H1 (cell line): ENCODE data around the gene KRT80. TPM values are rescaled to one million over a fixed set of nuclear protein-coding genes. Genes with fewer than 3 reads are reported as not detected.

Experiments used
- CTCF ChIA-PET: fragments of 300-600 bp; sonication (Branson Sonifier 250); formaldehyde crosslinking; loops from one replicate; lab custom pipeline; 2021; ENCODE audit not compliant: partially characterized antibody; lab: Charles Lee
- POLR2A ChIA-PET: fragments of 300-600 bp; sonication (Branson Sonifier 250); formaldehyde crosslinking; loops from one replicate; lab custom pipeline; 2021; ENCODE audit warnings: inconsistent platforms; ENCODE audit not compliant: partially characterized antibody; lab: Charles Lee
- DNase-seq, 2 experiments: peaks; one replicate each; pipeline versions ENCODE4 v3.0.0 to v3.0.0-alpha.2; 2010 to 2022; ENCODE audit warnings: low spot score in 2 of 2, low read depth in 1 of 2, mixed read lengths in 1 of 2
- FAIRE-seq: peaks from 2 replicates; lab custom pipeline; 2011; peaks lifted over from hg19 to GRCh38; lab: Jason Lieb, UNC
- H2AFZ ChIP-seq: 2 replicates; pipeline ENCODE4 v1.8.1; 2012; ENCODE audit warnings: low read length, inconsistent platforms
- H2AK5ac ChIP-seq: 2 replicates; pipeline ENCODE4 v1.6.1; 2013; ENCODE audit warnings: low read depth, low read length
- H2BK120ac ChIP-seq: replicated peaks from 2 replicates; pipeline ENCODE3; 2013; ENCODE audit warnings: low read depth, low read length, inconsistent platforms
- H2BK12ac ChIP-seq: 2 replicates; pipeline ENCODE4 v1.6.1; 2013; ENCODE audit warnings: low read depth, low read length
- H2BK15ac ChIP-seq: 2 replicates; pipeline ENCODE4 v1.6.1; 2013; ENCODE audit warnings: low read length
- H2BK20ac ChIP-seq: 2 replicates; pipeline ENCODE4 v1.6.1; 2013; ENCODE audit warnings: low read length
- H2BK5ac ChIP-seq: 2 replicates; pipeline ENCODE4 v1.6.1; 2013; ENCODE audit warnings: low read depth, low read length
- H3K14ac ChIP-seq: 2 replicates; pipeline ENCODE4 v1.6.1; 2013; ENCODE audit warnings: inconsistent platforms; ENCODE audit not compliant: insufficient read length
- H3K18ac ChIP-seq: 2 replicates; pipeline ENCODE4 v1.6.1; 2013; ENCODE audit warnings: low read length; ENCODE audit errors: extremely low read depth
- H3K23ac ChIP-seq: 2 replicates; pipeline ENCODE4 v1.6.1; 2013; ENCODE audit warnings: inconsistent platforms; ENCODE audit not compliant: insufficient read length
- H3K23me2 ChIP-seq: 2 replicates; pipeline ENCODE4 v1.6.1; 2013; ENCODE audit warnings: low read depth, low read length
- H3K27ac ChIP-seq: 2 replicates; pipeline ENCODE4 v1.6.1; 2011; ENCODE audit warnings: low read depth, low read length, inconsistent platforms
- H3K27me3 ChIP-seq, 4 experiments: replicated peaks in 1 of 4; 1 replicate in 1 of 4; 2 replicates in 3 of 4; pipeline versions ENCODE4 v1.6.1 to v1.8.1; 2011 to 2013; ENCODE audit warnings: low read length in 3 of 4, mild to moderate bottlenecking in 3 of 4, inconsistent platforms in 2 of 4, mixed read lengths in 2 of 4, moderate library complexity in 1 of 4; ENCODE audit not compliant: control insufficient read depth in 3 of 4, insufficient read depth in 3 of 4; ENCODE audit errors: extremely low read depth in 1 of 4
- H3K36me3 ChIP-seq, 4 experiments: 2 replicates each; pipeline versions ENCODE4 v1.6.1 to v1.8.1; 2011 to 2013; ENCODE audit warnings: mild to moderate bottlenecking in 4 of 4, low read length in 3 of 4, moderate library complexity in 2 of 4, control low read depth in 1 of 4, inconsistent platforms in 1 of 4; ENCODE audit not compliant: insufficient read depth in 4 of 4, control insufficient read depth in 2 of 4
- H3K4ac ChIP-seq: replicated peaks from 2 replicates; pipeline ENCODE3; 2013; ENCODE audit warnings: low read length, low read depth, mixed read lengths, inconsistent platforms; ENCODE audit not compliant: insufficient read length
- H3K4me1 ChIP-seq, 4 experiments: replicated peaks in 1 of 4; 1 replicate in 1 of 4; 2 replicates in 3 of 4; pipeline versions ENCODE4 v1.6.1 to v1.8.1; 2011 to 2013; ENCODE audit warnings: low read length in 3 of 4, inconsistent platforms in 2 of 4, mixed read lengths in 1 of 4; ENCODE audit not compliant: insufficient read depth in 4 of 4, control insufficient read depth in 3 of 4
- H3K4me2 ChIP-seq, 2 experiments: 2 replicates each; pipeline versions ENCODE4 v1.6.1 to v1.8.1; 2011 to 2013; ENCODE audit warnings: low read depth in 2 of 2, low read length in 2 of 2, control low read depth in 1 of 2, inconsistent platforms in 1 of 2, mild to moderate bottlenecking in 1 of 2; ENCODE audit not compliant: insufficient read depth in 1 of 2
- H3K4me3 ChIP-seq, 4 experiments: fragments of 200-600, 300-600 bp in 1 of 4; sonication (generic), shearing (Covaris generic), sonication (Bioruptor Twin) in 1 of 4; 2 replicates each; pipeline versions ENCODE4 v1.5.1 to v1.8.1; 2011 to 2016; ENCODE audit warnings: low read length in 4 of 4, low read depth in 3 of 4, control low read depth in 2 of 4, inconsistent platforms in 2 of 4, mild to moderate bottlenecking in 2 of 4, mixed read lengths in 1 of 4, moderate library complexity in 1 of 4; ENCODE audit not compliant: insufficient read depth in 2 of 4; ENCODE audit errors: extremely low read depth in 1 of 4
- H3K56ac ChIP-seq: replicated peaks from 2 replicates; pipeline ENCODE3; 2013; ENCODE audit warnings: low read depth, mild to moderate bottlenecking, mixed read lengths, low read length, inconsistent platforms; ENCODE audit not compliant: insufficient read length
- H3K79me1 ChIP-seq: 2 replicates; pipeline ENCODE4 v1.6.1; 2013; ENCODE audit warnings: low read depth, low read length, control low read depth
- H3K79me2 ChIP-seq, 2 experiments: 2 replicates each; pipeline versions ENCODE4 v1.6.1 to v1.8.1; 2012 to 2013; ENCODE audit warnings: low read length in 2 of 2, mild to moderate bottlenecking in 2 of 2, inconsistent platforms in 1 of 2; ENCODE audit not compliant: insufficient read depth in 2 of 2, control insufficient read depth in 1 of 2
- H3K9ac ChIP-seq, 4 experiments: replicated peaks in 1 of 4; 1 replicate in 1 of 4; 2 replicates in 3 of 4; pipeline versions ENCODE4 v1.6.1 to v1.8.1; 2011 to 2013; ENCODE audit warnings: low read depth in 3 of 4, low read length in 3 of 4, control low read depth in 2 of 4, mild to moderate bottlenecking in 2 of 4, moderate library complexity in 2 of 4, inconsistent platforms in 1 of 4; ENCODE audit errors: extremely low read depth in 1 of 4
- H3K9me3 ChIP-seq, 2 experiments: 2 replicates each; pipeline versions ENCODE4 v1.6.1 to v1.8.1; 2012 to 2013; ENCODE audit warnings: mild to moderate bottlenecking in 2 of 2, moderate library complexity in 2 of 2, control low read depth in 1 of 2, inconsistent platforms in 1 of 2, low read depth in 1 of 2, low read length in 1 of 2, mixed read lengths in 1 of 2; ENCODE audit not compliant: insufficient read depth in 2 of 2
- H4K20me1 ChIP-seq, 2 experiments: replicated peaks in 1 of 2; 2 replicates each; pipeline versions ENCODE3 to v1.8.1; 2011 to 2013; ENCODE audit warnings: inconsistent platforms in 2 of 2, low read length in 2 of 2, mild to moderate bottlenecking in 1 of 2; ENCODE audit not compliant: insufficient read depth in 2 of 2, control insufficient read depth in 1 of 2
- H4K5ac ChIP-seq: 2 replicates; pipeline ENCODE4 v1.6.1; 2013; ENCODE audit warnings: low read length, low read depth, mixed read lengths, inconsistent platforms; ENCODE audit not compliant: insufficient read length
- H4K8ac ChIP-seq: 2 replicates; pipeline ENCODE4 v1.8.0; 2013; ENCODE audit warnings: mild to moderate bottlenecking, moderate library complexity, low read length, inconsistent platforms; ENCODE audit not compliant: insufficient read depth; ENCODE audit errors: extremely low read depth
- H4K91ac ChIP-seq: replicated peaks from 2 replicates; pipeline ENCODE3; 2013; ENCODE audit warnings: low read length, mixed read lengths, inconsistent platforms; ENCODE audit not compliant: insufficient read length
- BCL11A ChIP-seq, 2 experiments: IDR thresholded peaks; one replicate each; pipeline ENCODE4 v1.6.1; 2011; ENCODE audit warnings: low read depth in 2 of 2, low read length in 2 of 2, mild to moderate bottlenecking in 2 of 2
- RAD21 ChIP-seq, 2 experiments: IDR thresholded peaks in 1 of 2; conservative IDR thresholded peaks in 1 of 2; 2 replicates each; pipeline ENCODE4 v1.6.1; 2011; ENCODE audit warnings: low read depth in 2 of 2, low read length in 2 of 2, improper control_type of control experiment in 1 of 2, inconsistent platforms in 1 of 2, mild to moderate bottlenecking in 1 of 2, moderate library complexity in 1 of 2
- WGBS, 2 experiments: shearing (Covaris generic) in 1 of 2; methylation state at CpG; one replicate each; pipeline versions ENCODE4 v1.1.6 to v1.1.7; 2013 to 2015; ENCODE audit warnings: low lambda C conversion rate in 2 of 2, mixed read lengths in 2 of 2, inconsistent platforms in 1 of 2, low coverage in 1 of 2, missing lambda C conversion rate in 1 of 2; ENCODE audit not compliant: insufficient replicate concordance in 2 of 2, insufficient coverage in 1 of 2, insufficient read length in 1 of 2; ENCODE audit errors: extremely low coverage in 1 of 2, missing lambda C conversion rate in 1 of 2; 5-methylcytosine and 5-hydroxymethylcytosine counted together
- polyA plus RNA-seq, 7 experiments: library from polyadenylated mRNA; depleted of rRNA in 3 of 7; stranded (reverse) in 5 of 7; unstranded in 2 of 7; fragments of >200 nt in 5 of 7; fragments of 200-250 nt in 2 of 7; gene quantifications; 1 replicate in 5 of 7; 2 replicates in 1 of 7; 4 replicates in 1 of 7; pipeline versions ENCODE4 v1.2.1 to v1.2.3, GENCODE V29; 2011 to 2013; ENCODE audit warnings: missing spikeins in 2 of 7, mixed read lengths in 2 of 7
- total RNA-seq: library from RNA; stranded (reverse); fragmentation: NEBNext Ultra II Directional; extraction: Animal tissue kit (Norgen Biotek cat#: 25700); gene quantifications from 2 replicates; pipeline ENCODE4 v1.2.1, GENCODE V29; 2021

Gene KRT80
- total and polyA plus RNA-seq, 2 of the 8 experiments (the other 6 are each of a cell fraction or from before 2014, with no cell fraction given), result 0.05 TPM; not detected in 1

DNA sequence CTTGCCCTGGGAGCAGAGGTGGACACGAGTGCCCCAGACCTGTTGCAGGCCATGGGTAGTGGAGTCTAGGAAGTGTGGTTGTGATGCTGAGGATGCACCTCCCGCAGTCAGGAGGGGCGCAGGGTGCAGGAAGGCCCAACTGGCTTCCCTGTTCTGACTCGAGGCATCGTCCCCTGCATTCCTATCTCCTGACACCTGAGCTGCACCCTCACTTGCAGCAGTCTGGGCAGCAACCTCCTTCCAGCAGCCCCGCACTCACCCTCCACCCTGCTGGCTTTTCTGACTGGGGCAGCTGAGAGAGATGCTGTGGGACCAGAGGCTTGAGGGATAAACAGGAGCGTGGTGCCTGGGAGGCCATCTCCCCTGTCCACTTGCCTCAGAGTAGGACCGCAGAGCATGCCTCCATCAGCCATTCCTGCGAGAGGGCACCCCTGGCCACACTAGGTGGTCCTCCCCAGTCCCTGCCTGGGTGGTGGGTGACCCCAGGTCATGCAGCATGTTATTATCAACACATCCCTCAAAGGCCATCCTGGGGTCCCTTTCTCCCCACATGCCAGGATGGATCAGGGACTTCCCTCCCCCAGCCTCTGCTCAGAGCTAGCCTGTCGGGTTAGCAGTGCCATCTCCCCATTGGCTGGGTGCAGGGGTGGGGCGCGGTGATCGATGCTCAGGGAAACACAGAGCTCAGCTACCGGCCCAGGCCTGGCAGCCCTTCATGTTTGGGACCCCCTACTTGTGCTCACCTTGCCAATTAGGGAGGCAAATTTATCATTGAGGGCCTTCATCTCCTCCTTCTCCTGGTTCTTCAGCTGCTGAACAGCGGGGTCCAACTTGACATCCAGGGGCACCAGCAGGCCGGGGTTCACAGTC, 719 bp downstream of the KRT80 start:
- H2AFZ ChIP-seq, result no peak overlapping the region
- ChIA-PET POLR2A (interaction anchor here (1.2 to 2.0 kb wide), 3 partner anchors 10 to 17 kb away, joined by 3 to 5 read pairs (median 4); no protein-coding TSS in a partner anchor), CTCF (interaction anchor here (0.5 to 3.6 kb wide), 17 partner anchors 8 to 171 kb away, joined by 3 to 18 read pairs (median 5); no protein-coding TSS in a partner anchor)
- H3K27ac ChIP-seq, result no peak overlapping the region
- no peak overlapping the region for H2BK120ac ChIP-seq
- no peak overlapping the region for H4K5ac ChIP-seq
- 92% methylated on average over 14 of the region's 16 CpGs; no CpG with 5 or more reads in 1 of the 2 experiments for WGBS, 2 experiments
- H3K79me2 ChIP-seq, result no peaks in the 10 kb centered on the region
- no peak overlapping the region; the same call in 1 of the 2 replicates for H3K18ac ChIP-seq
- no peak overlapping the region for H3K4me3 ChIP-seq
- no peaks in the 10 kb centered on the region for H3K9me3 ChIP-seq
- no peak for DNase-seq
- H4K20me1 ChIP-seq, result no peaks in the 10 kb centered on the region
- no peak overlapping the region for H2BK5ac ChIP-seq
- no peak overlapping the region for H2AK5ac ChIP-seq
- H3K79me1 ChIP-seq, result no peaks in the 10 kb centered on the region
- no peak overlapping the region for H3K14ac ChIP-seq
- no peaks in the 10 kb centered on the region for H3K36me3 ChIP-seq
- peak overlapping the region; percentile 63; the same call in 1 of the 2 replicates for H4K8ac ChIP-seq
- H3K4ac ChIP-seq, result no peak overlapping the region
- H3K56ac ChIP-seq, result no peak overlapping the region
- no peak overlapping the region; the same call in 1 of the 2 replicates for H2BK15ac ChIP-seq
- no peak overlapping the region for H4K91ac ChIP-seq
- H3K27me3 ChIP-seq, result no peaks in the 10 kb centered on the region
- no peak for FAIRE-seq
- H2BK12ac ChIP-seq, result peak overlapping the region; percentile 4; the same call in 1 of the 2 replicates
- H3K4me1 ChIP-seq, result peaks cover 0 to 11% (median 6%) of the 10 kb centered on the region in 4 experiments; a peak in 5 of 7 replicates
- H2BK20ac ChIP-seq, result no peak overlapping the region
- TF ChIP-seq RAD21 (IDR thresholded peaks at IDR 0.05 in 1 of 2, conservative IDR thresholded peaks at IDR 0.05 in 1 of 2; ENCODE audit: low read depth in 2 of 2, low read length in 2 of 2), result no peak
- no peak for TF ChIP-seq BCL11A (IDR thresholded peaks at IDR 0.05; ENCODE audit: low read depth in 2 of 2, low read length in 2 of 2)
- H3K23me2 ChIP-seq, result no peaks in the 10 kb centered on the region
- no peak overlapping the region for H3K4me2 ChIP-seq
- H3K23ac ChIP-seq, result no peak overlapping the region
- H3K9ac ChIP-seq, result no peak overlapping the region
